Measurements from ENCODE around the gene TLCD3A. TPM values are rescaled to one million over a fixed set of nuclear protein-coding genes. Genes with fewer than 3 reads are reported as not detected.
"Not testable (repeated sequence)": the region's sequence is repeated elsewhere in the genome, so short reads cannot be mapped to it uniquely, and the experiment has no call there.

TLCD3A gene
- total and polyA plus RNA-seq, 5 donors from 2014 or later: 0.17 to 0.67 (median 0.49) TPM

- not testable (repeated sequence) for H3K27ac Mint-ChIP-seq; H3K9me3 Mint-ChIP-seq; H3K4me3 ChIP-seq (ENCODE audit: low read depth, low read length); ATAC-seq (ENCODE audit: low read depth in 2 of 2); H3K27ac ChIP-seq (ENCODE audit: insufficient read depth, low read length, poor library complexity, severe bottlenecking); H3K9me3 ChIP-seq (ENCODE audit: control insufficient read depth in 2 of 2, low read length in 2 of 2); H3K27me3 ChIP-seq (ENCODE audit: control insufficient read depth, insufficient read depth, low read length); H3K27me3 Mint-ChIP-seq; H3K4me3 Mint-ChIP-seq; DNase-seq
- peaks cover 9 to 36% (median 18%) of the 10 kb centered on the region in 4 donors for H3K4me1 Mint-ChIP-seq
- Histone ChIP-seq H3K4me1 (ENCODE audit: control insufficient read depth, insufficient read depth, low read length, poor library complexity, severe bottlenecking) (peaks cover 22% of the 10 kb centered on the region), H3K36me3 (ENCODE audit: control insufficient read depth, insufficient read depth, low read length) (peaks cover 45% of the 10 kb centered on the region)
- H3K36me3 Mint-ChIP-seq: peaks cover 23% of the 10 kb centered on the region
Measured at GRCh38 chr17:785901-786300, 53.5 kb downstream of the TLCD3A start.

- Mint-ChIP-seq H3K9me3 (no peaks in the 10 kb centered on the region), H3K36me3 (peaks cover 37% of the 10 kb centered on the region), H3K27me3 (no peaks in the 10 kb centered on the region), H3K4me1 (peaks cover 5 to 21% (median 7%) of the 10 kb centered on the region in 4 donors), H3K4me3 (no peak overlapping the region), H3K27ac (no peak overlapping the region)
- H3K27ac ChIP-seq (ENCODE audit: insufficient read depth, low read length, poor library complexity, severe bottlenecking): no peak overlapping the region
- ATAC-seq (ENCODE audit: low read depth in 2 of 2) (no peak), DNase-seq (no peak)
- no peaks in the 10 kb centered on the region for H3K9me3 ChIP-seq (ENCODE audit: control insufficient read depth in 2 of 2, low read length in 2 of 2)
- no peak overlapping the region for H3K4me3 ChIP-seq (ENCODE audit: low read depth, low read length)
- no peaks in the 10 kb centered on the region for H3K27me3 ChIP-seq (ENCODE audit: control insufficient read depth, insufficient read depth, low read length)
- H3K4me1 ChIP-seq (ENCODE audit: control insufficient read depth, insufficient read depth, low read length, poor library complexity, severe bottlenecking): peaks cover 9% of the 10 kb centered on the region
- H3K36me3 ChIP-seq (ENCODE audit: control insufficient read depth, insufficient read depth, low read length): peaks cover 63% of the 10 kb centered on the region
Measured at GRCh38 chr17:787641-788221, 55.3 kb downstream of the TLCD3A start.

- Histone ChIP-seq H3K4me3 (ENCODE audit: low read depth, low read length) (no peak overlapping the region), H3K36me3 (ENCODE audit: control insufficient read depth, insufficient read depth, low read length) (peaks cover 64% of the 10 kb centered on the region), H3K4me1 (ENCODE audit: control insufficient read depth, insufficient read depth, low read length, poor library complexity, severe bottlenecking) (peaks cover 2% of the 10 kb centered on the region), H3K27ac (ENCODE audit: insufficient read depth, low read length, poor library complexity, severe bottlenecking) (no peak overlapping the region), H3K9me3 (ENCODE audit: control insufficient read depth in 2 of 2, low read length in 2 of 2) (no peaks in the 10 kb centered on the region), H3K27me3 (ENCODE audit: control insufficient read depth, insufficient read depth, low read length) (no peaks in the 10 kb centered on the region)
- Mint-ChIP-seq H3K9me3 (no peaks in the 10 kb centered on the region), H3K4me1 (peaks cover 5 to 12% (median 6%) of the 10 kb centered on the region in 4 donors), H3K27me3 (no peaks in the 10 kb centered on the region), H3K36me3 (peaks cover 38% of the 10 kb centered on the region), H3K27ac (no peak overlapping the region), H3K4me3 (no peak overlapping the region)
- DNase-seq (no peak), ATAC-seq (ENCODE audit: low read depth in 2 of 2) (no peak)
Measured at GRCh38 chr17:788551-788950, 56.2 kb downstream of the TLCD3A start.

GRCh38 chr17:789160-789840, 56.9 kb downstream of the TLCD3A start:
- no peak overlapping the region for H3K27ac ChIP-seq (ENCODE audit: insufficient read depth, low read length, poor library complexity, severe bottlenecking)
- no peak overlapping the region for H3K4me3 ChIP-seq (ENCODE audit: low read depth, low read length)
- H3K4me1 Mint-ChIP-seq: peaks cover 0 to 7% (median 1%) of the 10 kb centered on the region in 4 donors
- DNase-seq (no peak), ATAC-seq (ENCODE audit: low read depth in 2 of 2) (no peak)
- H3K36me3 Mint-ChIP-seq: peaks cover 41% of the 10 kb centered on the region
- H3K36me3 ChIP-seq (ENCODE audit: control insufficient read depth, insufficient read depth, low read length): peaks cover 64% of the 10 kb centered on the region
- no peaks in the 10 kb centered on the region for H3K27me3 Mint-ChIP-seq
- no peak overlapping the region for H3K27ac Mint-ChIP-seq
- H3K9me3 Mint-ChIP-seq: no peaks in the 10 kb centered on the region
- no peaks in the 10 kb centered on the region for H3K9me3 ChIP-seq (ENCODE audit: control insufficient read depth in 2 of 2, low read length in 2 of 2)
- H3K4me3 Mint-ChIP-seq: no peak overlapping the region
- H3K27me3 ChIP-seq (ENCODE audit: control insufficient read depth, insufficient read depth, low read length): no peaks in the 10 kb centered on the region
- H3K4me1 ChIP-seq (ENCODE audit: control insufficient read depth, insufficient read depth, low read length, poor library complexity, severe bottlenecking): peaks cover 2% of the 10 kb centered on the region

GRCh38 chr17:789931-790873, 57.8 kb downstream of the TLCD3A start:
- ATAC-seq (ENCODE audit: low read depth in 2 of 2); H3K4me1 ChIP-seq (ENCODE audit: control insufficient read depth, insufficient read depth, low read length, poor library complexity, severe bottlenecking); H3K4me1 Mint-ChIP-seq; H3K27ac ChIP-seq (ENCODE audit: insufficient read depth, low read length, poor library complexity, severe bottlenecking); H3K4me3 ChIP-seq (ENCODE audit: low read depth, low read length); DNase-seq; H3K4me3 Mint-ChIP-seq; H3K27me3 Mint-ChIP-seq; H3K9me3 Mint-ChIP-seq; H3K9me3 ChIP-seq (ENCODE audit: control insufficient read depth in 2 of 2, low read length in 2 of 2); H3K27me3 ChIP-seq (ENCODE audit: control insufficient read depth, insufficient read depth, low read length): not testable (repeated sequence)
- H3K36me3 ChIP-seq (ENCODE audit: control insufficient read depth, insufficient read depth, low read length): peaks cover 60% of the 10 kb centered on the region
- peaks cover 41% of the 10 kb centered on the region for H3K36me3 Mint-ChIP-seq
- peak overlapping the region in 1 of 3 donors; percentile 14 for H3K27ac Mint-ChIP-seq

GRCh38 chr17:790874-791247, 58.5 kb downstream of the TLCD3A start:
- peaks cover 55% of the 10 kb centered on the region for H3K36me3 ChIP-seq (ENCODE audit: control insufficient read depth, insufficient read depth, low read length)
- not testable (repeated sequence) for H3K4me3 Mint-ChIP-seq; H3K27ac ChIP-seq (ENCODE audit: insufficient read depth, low read length, poor library complexity, severe bottlenecking); H3K4me1 ChIP-seq (ENCODE audit: control insufficient read depth, insufficient read depth, low read length, poor library complexity, severe bottlenecking); H3K27ac Mint-ChIP-seq; H3K27me3 ChIP-seq (ENCODE audit: control insufficient read depth, insufficient read depth, low read length); H3K9me3 ChIP-seq (ENCODE audit: control insufficient read depth in 2 of 2, low read length in 2 of 2); H3K9me3 Mint-ChIP-seq; ATAC-seq (ENCODE audit: low read depth in 2 of 2); H3K4me1 Mint-ChIP-seq; DNase-seq; H3K4me3 ChIP-seq (ENCODE audit: low read depth, low read length); H3K27me3 Mint-ChIP-seq
- H3K36me3 Mint-ChIP-seq: peaks cover 41% of the 10 kb centered on the region

GRCh38 chr17:791829-792228, 59.4 kb downstream of the TLCD3A start:
- Mint-ChIP-seq H3K27me3 (no peaks in the 10 kb centered on the region), H3K4me1 (peaks cover 0 to 7% (median 6%) of the 10 kb centered on the region in 4 donors), H3K4me3 (no peak overlapping the region), H3K36me3 (peaks cover 41% of the 10 kb centered on the region), H3K27ac (no peak overlapping the region), H3K9me3 (no peaks in the 10 kb centered on the region)
- Histone ChIP-seq H3K4me1 (ENCODE audit: control insufficient read depth, insufficient read depth, low read length, poor library complexity, severe bottlenecking) (no peaks in the 10 kb centered on the region), H3K4me3 (ENCODE audit: low read depth, low read length) (no peak overlapping the region), H3K27ac (ENCODE audit: insufficient read depth, low read length, poor library complexity, severe bottlenecking) (no peak overlapping the region), H3K9me3 (ENCODE audit: control insufficient read depth in 2 of 2, low read length in 2 of 2) (no peaks in the 10 kb centered on the region), H3K36me3 (ENCODE audit: control insufficient read depth, insufficient read depth, low read length) (peaks cover 51% of the 10 kb centered on the region), H3K27me3 (ENCODE audit: control insufficient read depth, insufficient read depth, low read length) (no peaks in the 10 kb centered on the region)
- no peak for ATAC-seq (ENCODE audit: low read depth in 2 of 2)
- no peak for DNase-seq

Measured in CD4-positive, CD25-positive, alpha-beta regulatory T cell (primary cell).